Measurements from ENCODE around the gene IGSF9B.

IGSF9B gene

GRCh38 chr11:133947321-133947756 is 9.4 kb downstream of the IGSF9B start:
- H3K4me1 ChIP-seq (ENCODE audit: control insufficient read depth in 2 of 2, insufficient read depth in 2 of 2, low read length in 2 of 2) = peaks cover 2 to 7% of the 10 kb centered on the region in 2 donors
- H3K36me3 ChIP-seq (ENCODE audit: control insufficient read depth in 2 of 2, insufficient read depth in 2 of 2, low read length in 2 of 2) = no peaks in the 10 kb centered on the region
- H3K4me3 ChIP-seq (ENCODE audit: low read length in 2 of 2) = no peak overlapping the region
- no peaks in the 10 kb centered on the region for H3K9me3 ChIP-seq (ENCODE audit: control insufficient read depth in 2 of 2, low read length in 2 of 2)
- no peak overlapping the region for H3K27ac ChIP-seq (ENCODE audit: low read depth in 2 of 2, low read length in 2 of 2)
- H3K27me3 ChIP-seq (ENCODE audit: control insufficient read depth in 2 of 2, insufficient read depth in 2 of 2, low read length in 2 of 2) = no peaks in the 10 kb centered on the region
- no peak overlapping the region for H3K9ac ChIP-seq (ENCODE audit: low read depth in 1 of 2, low read length in 2 of 2)

- H3K27ac ChIP-seq (ENCODE audit: low read depth in 2 of 2, low read length in 2 of 2) = no peak overlapping the region
- no peaks in the 10 kb centered on the region for H3K27me3 ChIP-seq (ENCODE audit: control insufficient read depth in 2 of 2, insufficient read depth in 2 of 2, low read length in 2 of 2)
- no peaks in the 10 kb centered on the region for H3K9me3 ChIP-seq (ENCODE audit: control insufficient read depth in 2 of 2, low read length in 2 of 2)
- H3K4me1 ChIP-seq (ENCODE audit: control insufficient read depth in 2 of 2, insufficient read depth in 2 of 2, low read length in 2 of 2) = peaks cover 2 to 6% of the 10 kb centered on the region in 2 donors
- H3K36me3 ChIP-seq (ENCODE audit: control insufficient read depth in 2 of 2, insufficient read depth in 2 of 2, low read length in 2 of 2) = no peaks in the 10 kb centered on the region
- no peak overlapping the region for H3K9ac ChIP-seq (ENCODE audit: low read depth in 1 of 2, low read length in 2 of 2)
- no peak overlapping the region for H3K4me3 ChIP-seq (ENCODE audit: low read length in 2 of 2)
These were observed 10.0 kb downstream of the IGSF9B start for GRCh38 chr11:133946541-133947318.

- no peaks in the 10 kb centered on the region for H3K36me3 ChIP-seq (ENCODE audit: control insufficient read depth in 2 of 2, insufficient read depth in 2 of 2, low read length in 2 of 2)
- no peaks in the 10 kb centered on the region for H3K27me3 ChIP-seq (ENCODE audit: control insufficient read depth in 2 of 2, insufficient read depth in 2 of 2, low read length in 2 of 2)
- no peak overlapping the region for H3K27ac ChIP-seq (ENCODE audit: low read depth in 2 of 2, low read length in 2 of 2)
- H3K9ac ChIP-seq (ENCODE audit: low read depth in 1 of 2, low read length in 2 of 2) = no peak overlapping the region
- peaks cover 2 to 6% of the 10 kb centered on the region in 2 donors for H3K4me1 ChIP-seq (ENCODE audit: control insufficient read depth in 2 of 2, insufficient read depth in 2 of 2, low read length in 2 of 2)
- no peak overlapping the region for H3K4me3 ChIP-seq (ENCODE audit: low read length in 2 of 2)
- H3K9me3 ChIP-seq (ENCODE audit: control insufficient read depth in 2 of 2, low read length in 2 of 2) = no peaks in the 10 kb centered on the region
These were observed 10.7 kb downstream of the IGSF9B start for GRCh38 chr11:133946051-133946450.

GRCh38 chr11:133945087-133945974 is 11.4 kb downstream of the IGSF9B start:
- no peak overlapping the region for H3K27ac ChIP-seq (ENCODE audit: low read depth in 2 of 2, low read length in 2 of 2)
- H3K4me1 ChIP-seq (ENCODE audit: control insufficient read depth in 2 of 2, insufficient read depth in 2 of 2, low read length in 2 of 2) = peaks cover 2 to 6% of the 10 kb centered on the region in 2 donors
- H3K9ac ChIP-seq (ENCODE audit: low read depth in 1 of 2, low read length in 2 of 2) = no peak overlapping the region
- H3K27me3 ChIP-seq (ENCODE audit: control insufficient read depth in 2 of 2, insufficient read depth in 2 of 2, low read length in 2 of 2) = no peaks in the 10 kb centered on the region
- H3K4me3 ChIP-seq (ENCODE audit: low read length in 2 of 2) = no peak overlapping the region
- no peaks in the 10 kb centered on the region for H3K9me3 ChIP-seq (ENCODE audit: control insufficient read depth in 2 of 2, low read length in 2 of 2)
- no peaks in the 10 kb centered on the region for H3K36me3 ChIP-seq (ENCODE audit: control insufficient read depth in 2 of 2, insufficient read depth in 2 of 2, low read length in 2 of 2)

GRCh38 chr11:133943950-133944698 is 12.6 kb downstream of the IGSF9B start:
- Histone ChIP-seq H3K36me3 (ENCODE audit: control insufficient read depth in 2 of 2, insufficient read depth in 2 of 2, low read length in 2 of 2) (no peaks in the 10 kb centered on the region), H3K9me3 (ENCODE audit: control insufficient read depth in 2 of 2, low read length in 2 of 2) (no peaks in the 10 kb centered on the region), H3K27me3 (ENCODE audit: control insufficient read depth in 2 of 2, insufficient read depth in 2 of 2, low read length in 2 of 2) (no peaks in the 10 kb centered on the region), H3K4me1 (ENCODE audit: control insufficient read depth in 2 of 2, insufficient read depth in 2 of 2, low read length in 2 of 2) (peaks cover 2 to 6% of the 10 kb centered on the region in 2 donors), H3K9ac (ENCODE audit: low read depth in 1 of 2, low read length in 2 of 2) (no peak overlapping the region), H3K4me3 (ENCODE audit: low read length in 2 of 2) (no peak overlapping the region), H3K27ac (ENCODE audit: low read depth in 2 of 2, low read length in 2 of 2) (no peak overlapping the region)

GRCh38 chr11:133942577-133942976 is 14.2 kb downstream of the IGSF9B start:
- H3K4me3 ChIP-seq (ENCODE audit: low read length in 2 of 2) = no peak overlapping the region

GRCh38 chr11:133941546-133941945 is 15.2 kb downstream of the IGSF9B start:
- no peak overlapping the region for H3K4me3 ChIP-seq (ENCODE audit: low read length in 2 of 2)
- no peaks in the 10 kb centered on the region for H3K27me3 ChIP-seq (ENCODE audit: control insufficient read depth in 2 of 2, insufficient read depth in 2 of 2, low read length in 2 of 2)
- H3K27ac ChIP-seq (ENCODE audit: low read depth in 2 of 2, low read length in 2 of 2) = no peak overlapping the region
- H3K36me3 ChIP-seq (ENCODE audit: control insufficient read depth in 2 of 2, insufficient read depth in 2 of 2, low read length in 2 of 2) = no peaks in the 10 kb centered on the region
- no peaks in the 10 kb centered on the region for H3K9me3 ChIP-seq (ENCODE audit: control insufficient read depth in 2 of 2, low read length in 2 of 2)
- no peak overlapping the region for H3K9ac ChIP-seq (ENCODE audit: low read depth in 1 of 2, low read length in 2 of 2)
- H3K4me1 ChIP-seq (ENCODE audit: control insufficient read depth in 2 of 2, insufficient read depth in 2 of 2, low read length in 2 of 2) = peaks cover 0 to 6% of the 10 kb centered on the region in 2 donors

More at GRCh38 chr11:133942577-133942976, 14.2 kb downstream of the IGSF9B start:
- H3K27ac ChIP-seq (ENCODE audit: low read depth in 2 of 2, low read length in 2 of 2) = no peak overlapping the region
- no peaks in the 10 kb centered on the region for H3K36me3 ChIP-seq (ENCODE audit: control insufficient read depth in 2 of 2, insufficient read depth in 2 of 2, low read length in 2 of 2)
- no peak overlapping the region for H3K9ac ChIP-seq (ENCODE audit: low read depth in 1 of 2, low read length in 2 of 2)
- H3K9me3 ChIP-seq (ENCODE audit: control insufficient read depth in 2 of 2, low read length in 2 of 2) = no peaks in the 10 kb centered on the region
- H3K4me1 ChIP-seq (ENCODE audit: control insufficient read depth in 2 of 2, insufficient read depth in 2 of 2, low read length in 2 of 2) = peaks cover 2 to 6% of the 10 kb centered on the region in 2 donors
- no peaks in the 10 kb centered on the region for H3K27me3 ChIP-seq (ENCODE audit: control insufficient read depth in 2 of 2, insufficient read depth in 2 of 2, low read length in 2 of 2)

- H3K9me3 ChIP-seq (ENCODE audit: control insufficient read depth in 2 of 2, low read length in 2 of 2) = no peaks in the 10 kb centered on the region
- H3K27me3 ChIP-seq (ENCODE audit: control insufficient read depth in 2 of 2, insufficient read depth in 2 of 2, low read length in 2 of 2) = no peaks in the 10 kb centered on the region
- H3K9ac ChIP-seq (ENCODE audit: low read depth in 1 of 2, low read length in 2 of 2) = no peak overlapping the region
- H3K4me3 ChIP-seq (ENCODE audit: low read length in 2 of 2) = no peak overlapping the region
- H3K4me1 ChIP-seq (ENCODE audit: control insufficient read depth in 2 of 2, insufficient read depth in 2 of 2, low read length in 2 of 2) = no peaks in the 10 kb centered on the region
- no peak overlapping the region for H3K27ac ChIP-seq (ENCODE audit: low read depth in 2 of 2, low read length in 2 of 2)
- H3K36me3 ChIP-seq (ENCODE audit: control insufficient read depth in 2 of 2, insufficient read depth in 2 of 2, low read length in 2 of 2) = no peaks in the 10 kb centered on the region
These were observed 16.7 kb downstream of the IGSF9B start for GRCh38 chr11:133940034-133940433.

GRCh38 chr11:133939558-133939957 is 17.2 kb downstream of the IGSF9B start:
- Histone ChIP-seq H3K9me3 (ENCODE audit: control insufficient read depth in 2 of 2, low read length in 2 of 2) (no peaks in the 10 kb centered on the region), H3K36me3 (ENCODE audit: control insufficient read depth in 2 of 2, insufficient read depth in 2 of 2, low read length in 2 of 2) (no peaks in the 10 kb centered on the region), H3K27me3 (ENCODE audit: control insufficient read depth in 2 of 2, insufficient read depth in 2 of 2, low read length in 2 of 2) (no peaks in the 10 kb centered on the region), H3K9ac (ENCODE audit: low read depth in 1 of 2, low read length in 2 of 2) (no peak overlapping the region), H3K27ac (ENCODE audit: low read depth in 2 of 2, low read length in 2 of 2) (no peak overlapping the region), H3K4me1 (ENCODE audit: control insufficient read depth in 2 of 2, insufficient read depth in 2 of 2, low read length in 2 of 2) (no peaks in the 10 kb centered on the region), H3K4me3 (ENCODE audit: low read length in 2 of 2) (no peak overlapping the region)

All from mucosa of rectum (tissue), 2 donors.